Activated CD4-positive, CD25-positive, alpha-beta regulatory T cell (primary cell): ENCODE data around the gene IL12RB2.

Experiments
- DNase-seq, 4 experiments: peaks; one replicate each; lab custom pipeline; 2025; lab: John Stamatoyannopoulos, UW

The IL12RB2 gene

GRCh38 chr1:67348586-67349252 is 41.0 kb downstream of the IL12RB2 start:
- no peak for DNase-seq

GRCh38 chr1:67350783-67351182 is 43.1 kb downstream of the IL12RB2 start:
- no peak for DNase-seq

GRCh38 chr1:67352211-67352610 is 44.5 kb downstream of the IL12RB2 start:
- DNase-seq, result no peak

GRCh38 chr1:67355745-67356424 is 48.2 kb downstream of the IL12RB2 start:
- DNase-seq, result no peak

GRCh38 chr1:67359592-67359991 is 51.9 kb downstream of the IL12RB2 start:
- no peak for DNase-seq

GRCh38 chr1:67361641-67362040 is 54.0 kb downstream of the IL12RB2 start:
- no peak for DNase-seq

- no peak for DNase-seq
These were observed 59.8 kb downstream of the IL12RB2 start for GRCh38 chr1:67367370-67368045.

GRCh38 chr1:67368046-67368514 is 60.4 kb downstream of the IL12RB2 start:
- no peak for DNase-seq

- no peak for DNase-seq
These were observed 63.4 kb downstream of the IL12RB2 start for GRCh38 chr1:67371043-67371442.

GRCh38 chr1:67371681-67372080 is 64.0 kb downstream of the IL12RB2 start:
- no peak for DNase-seq

GRCh38 chr1:67372136-67372535 is 64.5 kb downstream of the IL12RB2 start:
- DNase-seq, result no peak

GRCh38 chr1:67372898-67373297 is 65.2 kb downstream of the IL12RB2 start:
- no peak for DNase-seq

- DNase-seq, result no peak
These were observed 68.7 kb downstream of the IL12RB2 start for GRCh38 chr1:67376381-67376780.

- DNase-seq, result no peak
These were observed 69.6 kb downstream of the IL12RB2 start for GRCh38 chr1:67377253-67377652.

- no peak for DNase-seq
These were observed 73.5 kb downstream of the IL12RB2 start for GRCh38 chr1:67381154-67381553.

- DNase-seq, result no peak
These were observed 74.6 kb downstream of the IL12RB2 start for GRCh38 chr1:67382292-67382691.

GRCh38 chr1:67383999-67384638 is 76.4 kb downstream of the IL12RB2 start:
- DNase-seq, result no peak

GRCh38 chr1:67390041-67390887 is 82.6 kb downstream of the IL12RB2 start:
- no peak for DNase-seq

- DNase-seq, result no peak
These were observed 85.6 kb downstream of the IL12RB2 start for GRCh38 chr1:67393240-67393639.

- DNase-seq, result no peak
These were observed 86.1 kb downstream of the IL12RB2 start for GRCh38 chr1:67393737-67394136.

GRCh38 chr1:67394548-67394947 is 86.9 kb downstream of the IL12RB2 start:
- DNase-seq, result no peak
